ENCODE results near the gene SMIM41.

SMIM41 gene

GRCh38 chr12:52127683-52128450 is 48.4 kb downstream of the SMIM41 start:
- DNase-seq = peak in 5 of 42 donors; percentile 1 to 9 (median 4)
- intact Hi-C loops (cut with DNase I) = no loop called here

- DNase-seq = peak in 10 of 42 donors; percentile 1 to 30 (median 8)
- intact Hi-C loops (cut with DNase I) = no loop called here
Observed at GRCh38 chr12:52130711-52131110, 51.2 kb downstream of the SMIM41 start.

DNA sequence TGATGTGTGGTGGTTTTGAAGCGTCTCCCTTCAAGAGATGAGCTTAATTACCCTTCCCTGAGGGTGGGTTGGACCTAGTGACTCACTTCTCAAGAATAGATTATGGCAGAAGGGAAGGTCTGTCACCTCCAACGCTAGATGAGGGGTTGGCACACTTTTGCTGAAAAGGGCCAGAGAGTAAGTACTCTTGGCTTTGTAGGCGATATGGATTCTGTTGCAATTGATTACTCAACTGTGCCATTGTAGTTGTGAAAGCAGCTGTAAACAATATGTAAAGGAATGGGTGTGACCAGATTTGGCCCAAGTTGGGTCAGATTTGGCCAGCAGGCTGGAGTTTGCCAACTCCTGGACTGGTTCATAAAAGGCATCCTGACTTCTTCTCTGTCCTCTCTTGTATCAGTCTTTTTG is 53.3 kb downstream of the SMIM41 start:
- intact Hi-C loops (cut with DNase I) = no loop called here
- DNase-seq = peak in 29 of 42 donors; percentile 10 to 82 (median 37)

GRCh38 chr12:52137746-52138145 is 58.2 kb downstream of the SMIM41 start:
- DNase-seq = no peak
- intact Hi-C loops (cut with DNase I) = no loop called here

DNA sequence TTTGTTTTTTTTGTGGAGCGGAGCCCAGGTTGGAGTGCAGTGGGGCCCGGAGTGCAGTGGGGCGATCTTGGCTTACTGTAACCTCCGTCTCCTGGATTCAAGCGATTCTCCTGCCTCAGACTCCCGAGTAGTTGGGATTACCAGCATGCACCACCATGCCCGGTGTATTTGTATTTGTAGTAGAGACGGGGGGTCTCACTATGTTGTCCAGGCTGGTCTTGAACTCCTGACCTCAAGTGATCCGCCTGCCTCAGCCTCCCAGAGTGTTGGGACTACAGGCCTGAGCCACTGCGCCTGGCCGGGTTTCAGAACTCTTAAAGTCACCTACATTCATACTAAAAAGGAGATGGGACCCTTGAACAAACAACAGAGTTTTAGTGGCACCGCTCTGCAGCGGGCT is 59.6 kb downstream of the SMIM41 start:
- no peak for DNase-seq
- intact Hi-C loops (cut with DNase I) = no loop called here

DNA sequence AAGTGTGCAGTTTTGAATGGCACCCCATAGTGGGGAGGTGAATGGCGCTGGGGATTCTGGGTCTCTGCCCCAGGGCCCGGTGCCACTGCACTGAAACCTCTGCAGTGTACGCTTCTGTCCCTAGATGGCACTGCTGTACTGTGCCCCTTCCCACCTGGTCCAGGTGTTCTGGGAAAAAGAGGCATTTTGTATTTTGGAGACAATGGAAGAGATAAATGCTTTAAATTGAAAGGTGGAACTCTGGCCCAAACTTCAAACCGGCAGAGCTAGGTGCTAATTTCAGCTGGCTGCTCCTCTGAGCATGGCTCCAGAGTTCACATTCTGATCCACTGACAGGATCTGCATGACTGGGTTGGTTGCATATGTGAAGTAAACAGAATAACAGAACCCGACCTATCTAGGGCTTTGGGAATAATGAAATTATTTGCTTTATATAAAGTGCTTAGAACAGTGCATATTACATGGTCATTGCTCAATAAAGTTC is 60.1 kb downstream of the SMIM41 start:
- DNase-seq = peak in 27 of 42 donors; percentile 15 to 61 (median 37)
- intact Hi-C loops (cut with DNase I) = loop anchor here (10.0 kb wide), 1 partner anchor 835 kb away; no protein-coding TSS in a partner anchor

GRCh38 chr12:52141306-52141705 is 61.8 kb downstream of the SMIM41 start:
- intact Hi-C loops (cut with DNase I) = loop anchor here (10.0 kb wide), 1 partner anchor 833 kb away; no protein-coding TSS in a partner anchor
- no peak for DNase-seq

DNA sequence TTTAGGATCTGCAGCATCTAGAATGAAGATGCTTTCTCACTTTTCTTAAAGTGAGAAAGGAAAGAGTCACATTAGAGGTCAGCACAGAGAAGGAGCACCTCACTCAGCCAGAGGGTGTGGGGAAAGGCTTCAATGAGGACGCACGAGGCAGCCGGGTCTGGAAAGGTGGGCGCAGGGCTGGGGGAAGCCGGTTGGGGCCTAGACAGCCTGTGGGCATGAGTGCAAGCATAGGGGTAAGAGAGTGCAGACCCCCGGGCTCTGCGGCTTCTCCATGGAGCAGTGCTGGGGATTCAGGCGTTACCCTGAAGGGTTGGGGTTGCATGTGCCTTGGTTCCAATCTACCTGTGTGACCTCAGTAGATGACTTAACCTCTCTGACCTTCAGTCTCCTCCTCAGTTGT is 62.4 kb downstream of the SMIM41 start:
- DNase-seq = no peak
- intact Hi-C loops (cut with DNase I) = loop anchor here (10.0 kb wide), 1 partner anchor 833 kb away; no protein-coding TSS in a partner anchor

- intact Hi-C loops (cut with DNase I) = loop anchor here (10.0 kb wide), 1 partner anchor 832 kb away; no protein-coding TSS in a partner anchor
Observed at GRCh38 chr12:52142431-52142830, 62.9 kb downstream of the SMIM41 start.

DNA sequence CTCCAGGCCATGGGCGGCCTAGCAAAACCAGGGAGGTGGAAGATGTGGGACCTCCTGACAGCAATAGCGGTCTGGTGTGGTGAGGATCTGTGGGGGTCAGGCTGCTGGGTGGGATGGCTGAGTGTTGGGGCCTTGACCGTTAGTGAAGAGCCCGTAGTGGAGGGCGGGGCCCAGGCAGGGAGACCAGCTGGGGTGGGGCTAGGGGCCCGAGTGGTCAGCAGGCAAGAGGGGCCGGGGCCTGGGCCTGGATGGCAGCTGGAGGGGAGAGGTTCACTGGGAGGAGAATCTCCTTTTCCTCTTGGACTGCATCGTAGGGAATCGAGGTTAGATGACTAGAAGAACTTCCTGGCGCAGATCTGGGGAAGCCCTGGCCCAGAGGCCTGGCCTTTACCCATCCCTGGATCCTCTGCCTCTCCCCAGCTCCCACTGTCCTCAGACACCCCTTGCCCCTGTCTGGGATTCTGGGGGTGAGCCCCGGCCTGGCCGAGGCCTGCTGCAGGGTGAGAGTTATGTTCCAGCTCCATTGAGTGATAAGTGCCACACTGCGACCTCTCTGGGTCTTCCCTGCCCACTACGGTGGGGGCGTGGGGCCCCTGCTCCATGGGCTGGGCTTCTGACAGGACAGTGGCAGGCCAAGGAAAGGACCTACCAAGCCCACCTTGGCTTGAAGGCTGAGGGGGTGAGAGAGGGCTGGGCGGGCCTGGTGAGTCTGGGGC is 65.2 kb downstream of the SMIM41 start:
- intact Hi-C loops (cut with DNase I) = loop anchor here (10.0 kb wide), 1 partner anchor 830 kb away; no protein-coding TSS in a partner anchor
- no peak for DNase-seq

More at GRCh38 chr12:52142431-52142830, 62.9 kb downstream of the SMIM41 start:
- DNase-seq = no peak

DNA sequence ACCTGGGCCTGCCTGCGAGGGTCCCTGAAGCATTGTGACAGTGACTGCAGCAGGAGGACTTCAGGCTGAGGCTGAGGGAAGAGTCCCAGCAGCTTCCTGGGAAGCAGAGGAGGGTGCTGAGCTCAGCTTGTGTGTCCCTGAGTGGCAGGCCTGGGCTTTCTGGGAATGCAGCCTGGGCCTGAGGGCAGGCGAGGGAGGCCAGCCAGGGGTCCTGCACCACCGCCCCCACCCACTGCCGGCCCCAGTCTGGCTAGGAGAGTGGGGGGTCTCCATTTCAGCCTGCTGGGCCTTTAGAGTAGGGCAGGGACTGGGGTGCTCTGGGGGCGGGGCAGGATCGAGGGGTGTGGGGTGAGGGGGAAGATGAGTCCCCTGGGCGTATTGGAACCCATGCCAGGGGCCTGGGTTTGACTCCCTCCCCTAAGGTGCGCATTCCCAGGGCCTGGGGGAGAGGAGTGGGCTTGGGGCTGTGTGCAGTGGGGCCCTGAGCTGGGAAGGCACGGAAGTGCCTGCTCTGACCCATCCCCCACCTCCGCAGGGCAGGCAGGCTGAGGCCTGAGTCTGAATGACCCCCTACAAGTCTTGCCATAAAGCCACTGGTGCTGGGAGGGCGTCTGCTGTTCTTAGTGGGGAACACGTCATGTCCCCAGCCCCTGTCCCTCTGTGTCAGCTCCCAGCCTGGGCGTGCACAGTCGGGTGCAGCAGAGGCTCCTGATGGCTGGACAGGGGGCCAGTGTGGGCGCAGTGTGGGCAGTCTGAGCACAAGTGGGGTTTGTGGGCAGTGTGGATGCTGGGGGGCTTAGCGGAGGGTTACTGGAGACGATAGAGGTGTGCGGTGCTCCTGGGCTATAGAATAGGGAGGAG is 66.0 kb downstream of the SMIM41 start:
- DNase-seq = no peak
- intact Hi-C loops (cut with DNase I) = loop anchor here (10.0 kb wide), 1 partner anchor 829 kb away; no protein-coding TSS in a partner anchor

DNA sequence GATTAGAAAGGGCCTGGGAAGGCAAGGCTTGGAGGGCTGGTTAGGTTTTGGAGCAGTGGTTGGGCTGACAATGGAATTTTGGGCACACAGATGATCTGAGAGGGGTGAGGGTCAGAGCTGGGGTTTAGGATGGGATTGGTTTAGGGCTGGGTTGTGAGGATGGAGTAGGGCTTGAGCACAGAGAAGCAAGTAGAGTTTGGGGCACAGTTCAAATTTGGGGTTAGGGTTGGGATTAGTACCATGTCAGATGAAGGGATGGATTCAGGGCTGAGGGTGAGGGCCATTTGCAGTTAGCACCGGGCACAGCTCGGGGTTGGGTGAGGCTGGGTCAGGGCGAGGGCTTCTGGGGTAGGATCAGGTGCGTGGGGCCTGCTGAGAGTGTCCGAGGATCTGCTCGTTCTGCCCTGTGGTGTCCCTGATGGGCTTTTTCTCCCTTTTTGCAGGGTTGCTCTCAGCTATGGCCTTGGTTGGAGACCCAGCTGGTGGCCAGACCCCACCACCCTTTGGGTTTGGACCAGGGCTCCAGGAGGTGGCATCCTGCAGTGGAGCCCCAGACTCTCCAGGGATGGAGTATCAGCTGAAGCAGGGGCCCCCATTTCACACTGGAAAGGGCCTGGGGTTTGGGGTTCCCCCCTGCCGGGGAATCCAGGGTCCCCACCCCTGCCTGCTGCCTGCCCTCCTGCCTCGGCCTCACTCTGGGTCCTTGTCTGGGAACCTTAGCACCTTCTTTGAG is 66.8 kb downstream of the SMIM41 start:
- intact Hi-C loops (cut with DNase I) = loop anchor here (10.0 kb wide), 1 partner anchor 829 kb away; no protein-coding TSS in a partner anchor
- DNase-seq = no peak

DNA sequence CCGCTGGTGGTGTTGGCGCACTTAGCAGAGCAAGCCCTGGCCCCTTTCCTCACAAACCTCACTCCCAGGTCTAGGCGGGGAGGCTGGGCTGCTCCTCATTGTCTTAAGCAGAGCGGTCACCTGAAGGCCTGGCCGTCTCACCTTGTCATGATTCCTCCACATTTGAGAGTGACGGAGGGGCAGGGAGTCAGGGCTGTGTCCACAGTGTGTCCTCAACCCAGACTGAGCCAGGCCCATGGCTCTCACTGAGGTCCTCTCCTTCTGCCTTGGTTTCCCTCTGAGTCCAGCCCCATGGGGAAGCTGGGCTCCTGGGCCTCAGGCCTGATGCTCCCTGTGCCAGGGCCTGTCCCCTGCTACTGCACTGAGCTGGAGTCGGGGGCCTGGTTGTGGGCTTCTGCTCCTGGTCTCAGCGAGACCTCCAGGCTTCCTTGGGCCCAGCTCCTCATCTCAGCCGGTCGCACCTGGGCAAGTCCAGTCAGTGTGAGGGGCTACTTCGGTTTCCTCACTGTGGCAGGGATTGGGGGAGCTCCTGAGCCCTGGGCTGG is 67.4 kb downstream of the SMIM41 start:
- DNase-seq = no peak
- intact Hi-C loops (cut with DNase I) = loop anchor here (10.0 kb wide), 1 partner anchor 828 kb away; no protein-coding TSS in a partner anchor

GRCh38 chr12:52147367-52147963 is 68.0 kb downstream of the SMIM41 start:
- intact Hi-C loops (cut with DNase I) = loop anchor here (10.0 kb wide), 1 partner anchor 827 kb away; no protein-coding TSS in a partner anchor
- DNase-seq = peak in 16 of 42 donors; percentile 10 to 76 (median 40)

DNA sequence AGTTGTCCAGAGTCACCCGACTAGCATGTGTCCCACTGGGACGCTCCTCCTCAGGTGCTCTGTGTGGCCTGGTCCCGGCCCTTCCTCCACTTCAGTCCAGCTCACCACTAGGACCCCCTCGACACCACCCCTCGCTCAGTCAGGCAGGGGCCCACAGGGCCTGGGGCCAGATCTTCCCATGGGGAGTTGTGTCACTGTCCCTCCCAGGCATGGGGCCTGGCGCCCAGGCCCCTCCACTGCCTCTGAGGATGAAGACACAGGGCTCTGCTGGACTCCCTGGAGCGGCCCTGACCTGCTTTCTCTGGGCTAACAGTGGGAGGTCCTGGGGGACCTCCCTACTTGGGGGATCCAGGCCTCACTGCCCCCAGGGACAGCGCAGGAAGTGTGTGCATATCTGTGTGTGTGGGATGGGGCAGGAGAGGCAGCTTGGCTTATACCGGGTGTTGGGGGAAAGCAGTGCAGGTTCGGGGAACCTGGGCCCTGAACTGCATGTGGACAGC is 68.5 kb downstream of the SMIM41 start:
- intact Hi-C loops (cut with DNase I) = loop anchor here (10.0 kb wide), 1 partner anchor 827 kb away; no protein-coding TSS in a partner anchor
- DNase-seq = no peak

DNA sequence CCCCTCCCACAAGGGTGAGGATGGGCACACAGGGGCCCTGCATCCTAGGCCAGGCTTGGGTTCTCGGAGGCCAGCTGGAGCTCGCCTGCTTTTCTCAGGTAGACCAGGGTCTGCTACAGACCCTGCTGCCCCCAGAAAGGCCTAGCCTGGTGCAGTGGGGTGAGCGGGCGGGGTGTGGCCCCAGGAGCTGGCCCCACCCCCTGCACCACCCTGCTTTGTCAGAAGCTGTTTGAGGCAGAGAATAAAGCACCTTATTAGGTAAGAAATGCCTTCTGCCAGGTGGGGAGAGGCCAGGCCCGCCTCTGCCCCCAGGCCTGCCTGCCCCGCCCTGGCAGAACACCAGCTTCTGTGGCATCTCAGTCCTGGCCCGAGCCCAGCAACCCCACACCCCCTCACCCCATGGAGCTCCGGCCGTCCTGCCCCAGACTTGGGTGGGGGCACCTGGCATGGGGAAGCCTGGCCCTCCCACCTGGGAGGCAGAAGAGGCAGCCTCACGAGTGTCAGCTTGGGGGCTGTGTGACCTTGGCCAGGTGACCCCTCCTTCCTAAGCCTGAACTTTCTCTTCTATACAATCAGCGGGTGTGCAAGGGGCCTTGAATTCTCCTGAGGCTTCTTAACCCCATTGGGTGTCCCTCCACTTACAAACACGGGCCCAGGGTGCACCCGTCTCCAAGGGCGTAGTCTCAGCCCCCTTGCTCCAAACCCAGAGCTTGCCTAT is 69.1 kb downstream of the SMIM41 start:
- intact Hi-C loops (cut with DNase I) = loop anchor here (10.0 kb wide), 1 partner anchor 826 kb away; no protein-coding TSS in a partner anchor
- no peak for DNase-seq
